Pancreas (tissue), 10 donors: ENCODE data around the gene ZBTB7C. TPM values are rescaled to one million over a fixed set of nuclear protein-coding genes. Genes with fewer than 3 reads are reported as not detected.

Source experiments
- ATAC-seq, 4 donors: fragments of 200-7000 bp; cut with Tn5 transposase; one replicate each; pipeline versions ENCODE4 v1.8.0 to v1.9.1; 2020; ENCODE audit warnings: mild to moderate bottlenecking in 4 of 4, moderate library complexity in 4 of 4
- DNase-seq, 6 donors: peaks; one replicate each; pipeline ENCODE4 v3.0.0-alpha.2; 2020
- FAIRE-seq: peaks from 2 replicates; lab custom pipeline; 2012; peaks lifted over from hg19 to GRCh38; lab: Jason Lieb, UNC
- H3K27ac ChIP-seq, 4 donors: fragments of 200-600 bp; sonication (generic); 1 replicate in 3 of 4; 2 replicates in 1 of 4; pipeline versions ENCODE4 v1.5.0 to v1.8.0; 2020
- H3K27me3 ChIP-seq, 4 donors: fragments of 200-600 bp; one replicate each; pipeline ENCODE4 v1.8.0; 2021
- H3K36me3 ChIP-seq, 3 donors: fragments of 200-600 bp; sonication (generic) in 1 of 3; one replicate each; pipeline versions ENCODE4 v1.5.0 to v1.8.0; 2020 to 2021
- H3K4me1 ChIP-seq, 3 donors: fragments of 200-600 bp; one replicate each; pipeline ENCODE4 v1.8.0; 2021
- H3K4me3 ChIP-seq, 4 donors: fragments of 200-600 bp; sonication (generic) in 2 of 4; one replicate each; pipeline versions ENCODE4 v1.5.0 to v1.8.0; 2020 to 2021
- H3K9me3 ChIP-seq, 4 donors: fragments of 200-600 bp; one replicate each; pipeline ENCODE4 v1.8.0; 2021
- WGBS, 2 donors: extraction: QIAGEN DNeasy Blood & Tissue Kit; methylation state at CpG; one replicate each; pipeline ENCODE4 v1.1.7; 2013; 5-methylcytosine and 5-hydroxymethylcytosine counted together
- intact Hi-C, 3 donors: fragments of 100-400 bp; cut with DNase I; formaldehyde crosslinking; loops; one replicate each; pipeline versions ENCODE4 v1.11.1 to v1.14.2; 2022
- polyA plus RNA-seq, 2 donors: library from polyadenylated mRNA; stranded (reverse); fragments of 200-250 nt; gene quantifications; one replicate each; pipeline ENCODE4 v1.2.3, GENCODE V29; 2013
- total RNA-seq, 6 donors: library from RNA; stranded (reverse); fragmentation: NEBNext Ultra II Directional in 4 of 6; extraction: Animal tissue kit (Norgen Biotek cat#: 25700) in 4 of 6; gene quantifications; one replicate each; pipeline versions ENCODE4 v1.2.1 to v1.2.4, GENCODE V29; 2021 to 2023
- TF ChIP-seq, protein P1 (sequence below), 4 donors: fragments of 200-600 bp; sonication (generic) in 3 of 4; IDR thresholded peaks; one replicate each; pipeline versions ENCODE4 v1.5.0 to v1.8.0; 2021; ENCODE audit warnings: antibody characterized with exemption in 4 of 4
- donor health status: healthy with polysubstance abuse.
- donor health status: DM: no; HTN: no; CAD: no; lungs with moderate emphysema.
- donor health status: DM: no; HTN: no; CAD: no.
- donor health status: control.
- donor health status: control.
- donor health status: Bipolar disorder and iron deficiency.
- donor health status: DM: yes; HTN: yes; CAD: no.
- donor health status: DM: no; HTN: no; CAD: no.
- donor health status: DM: no; HTN: no; CAD: no.
- donor health status: DM: yes; HTN: yes; CAD: no.

ZBTB7C gene
- total and polyA plus RNA-seq, 8 donors, result 0.35 to 1.7 (median 0.91) TPM

DNA sequence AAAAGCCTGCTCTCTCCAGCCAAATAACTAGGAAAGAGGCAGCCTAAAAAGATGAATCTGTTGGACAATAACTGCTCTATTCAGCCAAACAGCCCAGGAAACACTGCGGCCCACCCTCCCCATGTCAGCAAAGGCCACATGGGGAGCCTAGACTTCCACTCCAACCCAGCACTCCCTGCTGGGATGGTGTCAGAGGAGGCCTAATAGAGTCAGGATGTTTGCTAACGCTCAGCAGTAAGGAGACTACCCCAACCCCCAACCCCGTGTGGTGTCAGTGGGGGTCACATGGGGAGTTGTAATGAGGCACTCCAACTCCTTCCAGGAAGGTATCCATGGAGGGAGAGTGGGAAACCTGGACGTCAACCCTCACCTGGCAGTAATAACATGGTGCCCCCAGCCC lies 41.6 kb downstream of the ZBTB7C start:
- Histone ChIP-seq H3K4me3 (no peak overlapping the region), H3K27ac (no peak overlapping the region), H3K4me1 (no peaks in the 10 kb centered on the region), H3K9me3 (no peaks in the 10 kb centered on the region), H3K27me3 (no peaks in the 10 kb centered on the region), H3K36me3 (no peaks in the 10 kb centered on the region)
- DNase-seq (no peak), FAIRE-seq (no peak), ATAC-seq (no peak)
- TF ChIP-seq, protein P1, sequence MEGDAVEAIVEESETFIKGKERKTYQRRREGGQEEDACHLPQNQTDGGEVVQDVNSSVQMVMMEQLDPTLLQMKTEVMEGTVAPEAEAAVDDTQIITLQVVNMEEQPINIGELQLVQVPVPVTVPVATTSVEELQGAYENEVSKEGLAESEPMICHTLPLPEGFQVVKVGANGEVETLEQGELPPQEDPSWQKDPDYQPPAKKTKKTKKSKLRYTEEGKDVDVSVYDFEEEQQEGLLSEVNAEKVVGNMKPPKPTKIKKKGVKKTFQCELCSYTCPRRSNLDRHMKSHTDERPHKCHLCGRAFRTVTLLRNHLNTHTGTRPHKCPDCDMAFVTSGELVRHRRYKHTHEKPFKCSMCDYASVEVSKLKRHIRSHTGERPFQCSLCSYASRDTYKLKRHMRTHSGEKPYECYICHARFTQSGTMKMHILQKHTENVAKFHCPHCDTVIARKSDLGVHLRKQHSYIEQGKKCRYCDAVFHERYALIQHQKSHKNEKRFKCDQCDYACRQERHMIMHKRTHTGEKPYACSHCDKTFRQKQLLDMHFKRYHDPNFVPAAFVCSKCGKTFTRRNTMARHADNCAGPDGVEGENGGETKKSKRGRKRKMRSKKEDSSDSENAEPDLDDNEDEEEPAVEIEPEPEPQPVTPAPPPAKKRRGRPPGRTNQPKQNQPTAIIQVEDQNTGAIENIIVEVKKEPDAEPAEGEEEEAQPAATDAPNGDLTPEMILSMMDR (IDR thresholded peaks at IDR 0.05), result no peak
- intact Hi-C loops, result no loop called here
- WGBS, 2 donors, result 79 to 90% methylated on average over 4 of the region's 4 CpGs

DNA sequence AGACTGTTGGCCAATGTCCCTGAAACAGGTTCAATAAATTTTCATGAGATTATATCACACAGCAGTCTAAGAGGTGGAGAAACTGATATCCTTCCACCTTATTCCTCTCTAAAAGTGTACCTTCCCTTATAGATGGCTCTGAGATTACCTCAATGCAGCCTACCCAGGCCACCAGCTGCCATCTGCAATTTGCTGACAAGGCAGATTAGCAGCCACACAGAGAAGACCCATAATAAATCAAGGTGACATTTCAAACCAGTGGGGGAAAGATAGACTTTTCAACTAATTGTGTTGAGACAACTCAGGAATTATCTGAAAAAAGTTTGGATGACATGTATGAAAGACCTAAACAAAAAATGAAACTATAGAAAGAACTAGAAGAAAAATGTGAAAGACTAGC lies 43.2 kb downstream of the ZBTB7C start:
- Histone ChIP-seq H3K36me3 (no peaks in the 10 kb centered on the region), H3K27ac (no peak overlapping the region), H3K27me3 (no peaks in the 10 kb centered on the region), H3K4me3 (no peak overlapping the region), H3K9me3 (no peaks in the 10 kb centered on the region), H3K4me1 (no peaks in the 10 kb centered on the region)
- ATAC-seq (no peak), DNase-seq (no peak), FAIRE-seq (no peak)
- intact Hi-C loops, result no loop called here
- TF ChIP-seq, protein P1 (IDR thresholded peaks at IDR 0.05), result no peak

DNA sequence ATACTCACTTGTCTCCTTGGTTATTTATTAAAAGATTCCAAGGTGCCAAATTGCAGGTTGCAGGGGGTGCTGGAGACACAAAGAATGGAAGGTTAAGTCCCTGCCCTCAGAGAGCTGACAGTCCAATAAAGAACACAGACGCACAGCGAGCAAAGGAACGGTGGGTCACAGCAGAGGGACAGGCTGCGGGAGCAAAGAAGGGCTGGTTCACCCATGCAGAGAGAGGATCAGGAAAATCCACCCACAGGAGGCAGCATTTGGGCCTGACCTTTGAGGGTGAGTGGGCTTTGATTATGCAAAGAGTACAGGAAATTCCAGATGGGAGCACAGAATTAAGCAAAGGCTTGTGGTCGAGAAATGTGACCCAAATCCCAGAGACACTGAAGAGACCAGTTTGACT lies 45.0 kb downstream of the ZBTB7C start:
- Histone ChIP-seq H3K9me3 (no peaks in the 10 kb centered on the region), H3K36me3 (no peaks in the 10 kb centered on the region), H3K27me3 (no peaks in the 10 kb centered on the region), H3K4me1 (no peaks in the 10 kb centered on the region), H3K4me3 (no peak overlapping the region), H3K27ac (no peak overlapping the region)
- ATAC-seq (no peak), FAIRE-seq (no peak), DNase-seq (no peak)
- TF ChIP-seq, protein P1 (IDR thresholded peaks at IDR 0.05), result no peak
- intact Hi-C loops, result no loop called here
- WGBS, 2 donors, result 88 to 93% methylated on average over 5 of the region's 5 CpGs

GRCh38 chr18:48363175-48363574 lies 46.0 kb downstream of the ZBTB7C start:
- Histone ChIP-seq H3K4me1 (no peaks in the 10 kb centered on the region), H3K4me3 (no peak overlapping the region), H3K9me3 (no peaks in the 10 kb centered on the region), H3K27me3 (no peaks in the 10 kb centered on the region), H3K36me3 (no peaks in the 10 kb centered on the region), H3K27ac (no peak overlapping the region)
- DNase-seq (no peak), ATAC-seq (no peak), FAIRE-seq (no peak)
- TF ChIP-seq, protein P1 (IDR thresholded peaks at IDR 0.05), result no peak
- intact Hi-C loops, result no loop called here
- WGBS, 2 donors, result 65 to 71% methylated on average over 3 of the region's 3 CpGs

GRCh38 chr18:48361801-48362200 lies 47.4 kb downstream of the ZBTB7C start:
- TF ChIP-seq, protein P1 (IDR thresholded peaks at IDR 0.05), result no peak
- intact Hi-C loops, result no loop called here
- Histone ChIP-seq H3K4me1 (no peaks in the 10 kb centered on the region), H3K27me3 (no peaks in the 10 kb centered on the region), H3K36me3 (no peaks in the 10 kb centered on the region), H3K4me3 (no peak overlapping the region), H3K9me3 (no peaks in the 10 kb centered on the region), H3K27ac (no peak overlapping the region)
- no peak for FAIRE-seq
- ATAC-seq, result no peak
- 81 to 85% methylated on average over 4 of the region's 4 CpGs for whole genome bisulfite sequencing, 2 donors
- DNase-seq, result no peak
